Loucy (cell line): ENCODE measurements around the gene GRID2IP.

Experiments
- EZH2phosphoT487 ChIP-seq: fragments of 200-600 bp; IDR thresholded peaks from 2 replicates; pipeline ENCODE4 v1.6.1; 2018; ENCODE audit warnings: antibody characterized with exemption, mild to moderate bottlenecking, moderate library complexity, borderline replicate concordance
- TF ChIP-seq, protein P1 (sequence below): fragments of 200-600 bp; sonication (generic); conservative IDR thresholded peaks from 2 replicates; pipeline ENCODE4 v1.5.1; 2014; ENCODE audit warnings: mild to moderate bottlenecking, antibody characterized with exemption, low read length

DNA sequence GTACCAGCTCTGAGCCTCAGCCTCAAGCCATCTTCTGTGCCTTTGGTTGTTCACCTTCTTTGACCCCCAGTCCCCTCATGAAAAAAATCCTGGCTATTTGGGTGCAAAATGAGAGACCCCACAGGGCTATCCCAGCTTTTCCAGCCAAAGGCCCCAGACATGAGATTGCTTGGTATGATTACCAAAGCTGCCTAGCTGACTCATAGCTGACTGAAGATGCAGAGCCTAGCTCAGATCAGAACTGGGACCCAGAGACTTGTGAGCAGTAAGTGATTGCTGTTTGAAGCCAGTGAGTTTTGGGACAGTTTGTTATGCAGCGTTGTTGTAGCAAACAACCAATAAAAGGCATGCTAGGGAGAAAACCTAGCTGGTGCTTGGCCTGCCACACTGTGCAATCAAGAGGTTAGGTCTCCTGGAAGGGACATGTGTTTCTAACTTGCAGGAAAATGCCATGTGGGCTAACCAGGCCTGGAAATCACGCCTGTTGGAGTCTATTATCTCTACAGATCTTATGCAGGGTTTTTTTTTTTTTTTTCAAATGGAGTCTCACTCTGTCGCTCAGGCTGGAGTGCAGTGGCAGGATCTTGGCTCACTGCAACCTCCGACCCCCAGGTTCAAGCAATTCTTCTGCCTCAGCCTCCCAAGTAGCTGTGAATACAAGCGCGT lies 55.5 kb downstream of the GRID2IP start:
- TF ChIP-seq, protein P1, sequence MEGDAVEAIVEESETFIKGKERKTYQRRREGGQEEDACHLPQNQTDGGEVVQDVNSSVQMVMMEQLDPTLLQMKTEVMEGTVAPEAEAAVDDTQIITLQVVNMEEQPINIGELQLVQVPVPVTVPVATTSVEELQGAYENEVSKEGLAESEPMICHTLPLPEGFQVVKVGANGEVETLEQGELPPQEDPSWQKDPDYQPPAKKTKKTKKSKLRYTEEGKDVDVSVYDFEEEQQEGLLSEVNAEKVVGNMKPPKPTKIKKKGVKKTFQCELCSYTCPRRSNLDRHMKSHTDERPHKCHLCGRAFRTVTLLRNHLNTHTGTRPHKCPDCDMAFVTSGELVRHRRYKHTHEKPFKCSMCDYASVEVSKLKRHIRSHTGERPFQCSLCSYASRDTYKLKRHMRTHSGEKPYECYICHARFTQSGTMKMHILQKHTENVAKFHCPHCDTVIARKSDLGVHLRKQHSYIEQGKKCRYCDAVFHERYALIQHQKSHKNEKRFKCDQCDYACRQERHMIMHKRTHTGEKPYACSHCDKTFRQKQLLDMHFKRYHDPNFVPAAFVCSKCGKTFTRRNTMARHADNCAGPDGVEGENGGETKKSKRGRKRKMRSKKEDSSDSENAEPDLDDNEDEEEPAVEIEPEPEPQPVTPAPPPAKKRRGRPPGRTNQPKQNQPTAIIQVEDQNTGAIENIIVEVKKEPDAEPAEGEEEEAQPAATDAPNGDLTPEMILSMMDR, result no peak
- TF ChIP-seq EZH2phosphoT487, result no peak
